ENCODE data around the gene IQCC.
"Not testable (repeated sequence)": the region's sequence is repeated elsewhere in the genome, so short reads cannot be mapped to it uniquely, and the experiment has no call there.

Gene IQCC

DNA sequence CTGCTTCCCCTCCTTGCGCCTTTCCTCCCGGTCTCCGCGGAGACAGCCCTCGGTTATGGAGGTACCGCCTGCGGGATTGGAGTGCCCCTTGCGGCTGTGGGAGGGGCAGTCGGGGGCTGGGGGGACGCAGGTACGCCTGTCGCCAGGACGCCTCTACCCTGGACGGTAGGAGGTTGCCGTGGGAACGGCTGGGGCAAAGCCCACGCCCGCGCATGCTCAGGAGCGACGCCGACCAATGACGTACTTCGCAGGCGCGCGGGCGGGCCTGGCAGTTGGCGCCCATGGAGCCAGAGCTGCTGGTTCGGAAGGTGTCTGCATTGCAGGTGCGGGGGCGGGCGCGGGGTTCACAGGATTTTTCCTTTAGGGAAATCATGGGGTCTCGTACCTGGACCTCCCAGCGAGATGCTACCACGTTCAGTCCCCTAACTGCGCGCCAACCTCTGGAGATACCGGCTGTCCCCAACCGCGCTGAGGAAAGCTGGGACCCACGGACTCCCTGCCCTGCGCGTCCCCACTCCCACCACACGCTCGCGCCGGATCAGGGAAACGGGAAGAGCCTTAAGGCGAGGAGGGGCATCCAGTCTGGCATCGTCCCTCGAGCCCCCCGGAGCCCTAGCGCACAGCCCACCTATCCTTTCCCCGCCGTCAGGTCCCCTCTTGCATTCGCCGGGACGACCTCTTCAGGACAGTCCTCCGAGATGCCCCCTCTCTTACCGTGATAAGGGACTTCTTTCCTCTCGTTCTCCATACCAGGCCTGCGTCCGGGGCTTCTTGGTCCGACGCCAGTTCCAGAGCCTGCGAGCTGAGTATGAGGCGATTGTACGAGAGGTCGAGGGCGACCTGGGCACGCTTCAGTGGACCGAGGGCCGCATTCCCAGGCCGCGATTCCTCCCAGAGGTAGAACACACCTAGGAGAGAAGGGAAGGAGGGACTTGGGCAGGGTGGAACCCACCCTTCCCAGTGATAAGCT is at the start of gene IQCC:
IQCC (plus strand) TSS at position 271 of the 970 bp plus-strand sequence; CDS start at position 282, 11 bp downstream.
- DNase-seq, result peak; percentile 74 to 81

DNA sequence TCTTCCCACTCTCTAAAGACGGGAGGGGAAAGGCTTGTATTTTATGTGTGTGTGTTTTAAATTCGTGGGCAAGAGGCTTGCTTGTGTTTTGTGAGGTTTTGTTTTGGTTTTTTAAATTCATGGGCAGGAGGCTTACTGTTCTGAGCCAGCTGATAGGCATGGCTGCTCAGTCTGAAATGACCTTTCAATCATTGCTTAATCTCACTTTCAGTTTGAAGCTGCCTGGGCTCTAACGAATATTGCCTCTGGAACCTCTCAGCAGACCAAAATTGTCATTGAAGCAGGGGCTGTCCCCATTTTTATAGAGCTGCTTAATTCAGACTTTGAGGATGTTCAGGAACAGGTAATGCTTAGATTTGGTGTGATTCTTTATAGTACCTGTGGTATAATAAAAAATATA is 46.3 kb upstream of the IQCC start:
- no peak for DNase-seq

DNA sequence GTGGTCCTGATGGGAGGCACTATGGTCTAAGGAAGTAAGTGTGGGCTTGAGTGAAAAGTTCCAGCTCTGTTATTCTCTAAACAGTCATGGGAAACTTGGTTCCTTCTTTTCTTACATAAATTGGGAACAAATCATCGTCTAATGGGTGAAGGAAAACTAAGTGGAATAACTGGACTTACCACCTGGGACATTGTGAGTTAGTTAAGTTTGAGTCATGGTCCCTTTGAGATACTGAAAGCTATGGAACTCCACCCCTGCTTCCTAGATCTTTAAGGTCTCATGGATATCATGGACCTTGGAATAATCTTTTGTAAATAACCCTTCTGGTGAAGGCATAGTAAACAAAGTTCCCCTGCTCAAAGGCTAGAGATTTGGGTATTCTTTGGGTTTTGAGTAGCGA is 42.1 kb upstream of the IQCC start:
- no peak for DNase-seq

DNA sequence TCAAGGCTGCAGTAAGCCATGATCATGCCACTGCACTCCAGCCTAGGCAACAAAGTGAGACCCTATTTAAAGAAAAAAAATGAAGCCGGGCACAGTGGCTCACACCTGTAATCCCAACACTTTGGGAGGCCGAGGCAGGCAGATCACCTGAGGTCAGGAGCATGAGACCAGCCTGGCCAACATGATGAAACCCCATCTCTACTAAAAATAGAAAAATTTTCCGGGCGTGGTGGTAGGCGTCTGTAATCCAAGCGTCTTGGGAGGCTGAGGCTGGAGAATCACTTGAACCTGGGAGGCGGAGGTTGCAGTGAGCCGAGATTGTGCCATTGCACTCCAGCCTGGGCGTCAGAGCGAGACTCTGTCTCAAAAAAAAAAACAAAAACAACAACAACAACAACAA is 39.8 kb upstream of the IQCC start:
- DNase-seq, result not testable (repeated sequence)

DNA sequence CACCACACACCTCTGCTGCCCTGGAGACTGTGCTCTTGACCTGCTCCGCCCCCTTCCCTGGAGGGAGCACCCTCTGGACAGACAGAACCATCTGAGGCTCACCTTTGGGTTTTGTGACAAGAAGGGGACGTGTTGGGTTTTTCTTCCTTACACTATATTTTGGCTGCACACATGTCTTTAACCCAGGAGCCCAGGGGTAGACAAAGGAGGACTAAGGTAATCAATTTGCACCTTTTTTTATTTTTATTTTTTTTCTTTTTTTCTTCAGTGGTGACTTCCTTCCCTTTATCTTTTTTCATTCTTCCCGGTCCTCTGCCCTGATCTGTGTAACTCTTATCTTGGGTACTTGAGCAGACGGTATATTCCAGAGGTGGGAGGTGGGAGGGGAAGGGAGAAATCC is 34.5 kb upstream of the IQCC start:
- DNase-seq, result no peak

DNA sequence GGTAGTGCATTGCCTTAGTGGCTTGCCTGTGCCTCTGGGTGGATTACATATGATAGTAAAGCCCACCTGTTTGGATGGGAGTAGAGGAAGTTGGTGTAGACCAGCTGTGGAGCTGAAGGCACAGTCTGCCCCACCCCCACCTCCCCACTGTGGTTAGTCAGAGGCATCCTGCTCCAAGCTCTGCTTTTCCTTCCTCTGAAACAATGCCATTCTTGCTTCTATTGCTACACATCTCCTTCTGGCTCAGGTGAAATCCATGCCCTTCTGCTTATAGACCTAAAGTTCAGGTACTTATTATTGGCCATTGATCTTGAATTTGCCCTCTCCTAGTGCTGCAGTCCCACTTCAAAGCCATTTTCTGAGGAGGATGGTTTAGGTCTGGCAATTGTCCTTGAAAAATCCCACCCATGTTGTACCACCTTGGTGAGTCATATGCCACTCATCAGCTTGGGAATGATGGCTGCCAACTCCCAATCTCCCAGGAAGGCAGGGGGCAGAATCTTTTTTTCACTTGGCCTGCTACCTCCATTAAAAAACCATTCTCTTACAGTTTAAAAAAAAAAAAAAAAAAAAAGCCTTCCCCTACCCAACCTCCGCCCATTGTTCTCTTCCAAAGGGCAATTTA is 32.7 kb upstream of the IQCC start:
- no peak for DNase-seq

DNA sequence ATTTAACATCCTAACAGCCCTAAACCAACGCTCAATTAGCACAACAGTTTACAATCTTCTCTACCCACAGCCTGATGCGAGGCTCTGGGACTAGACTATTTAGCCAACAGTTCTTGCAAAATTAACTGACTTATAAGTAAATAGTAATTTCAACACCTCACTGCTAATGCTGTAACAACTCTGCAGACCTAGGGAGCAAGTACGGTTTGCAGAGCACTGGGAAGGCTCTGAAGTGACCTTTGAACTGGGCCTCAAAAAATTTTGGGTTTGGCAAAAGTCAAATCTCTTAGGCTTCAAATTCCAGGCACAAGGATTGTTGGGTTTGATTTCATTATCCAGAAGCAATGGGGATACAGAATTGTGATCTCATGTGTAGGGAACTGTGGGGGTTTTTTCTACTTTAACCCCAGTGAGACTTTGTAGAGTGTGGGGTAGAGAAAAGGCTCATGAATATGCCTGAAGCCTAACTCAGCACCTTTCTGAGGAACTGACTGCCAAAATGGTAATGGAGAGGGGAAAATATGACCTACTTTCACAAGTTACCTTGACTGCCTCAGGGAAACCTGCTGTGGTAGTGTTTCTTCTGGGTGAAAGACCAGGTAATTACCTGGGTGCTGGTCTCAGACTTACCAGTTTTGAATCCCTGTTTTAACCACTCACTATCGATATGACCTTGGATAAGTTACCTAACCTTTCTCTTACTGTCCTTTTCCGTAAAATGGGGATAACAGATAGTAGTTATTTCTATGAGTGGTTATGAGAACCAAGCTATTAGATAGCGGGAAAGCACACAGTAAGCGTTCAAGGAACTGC is 26.9 kb upstream of the IQCC start:
- no peak for DNase-seq

DNA sequence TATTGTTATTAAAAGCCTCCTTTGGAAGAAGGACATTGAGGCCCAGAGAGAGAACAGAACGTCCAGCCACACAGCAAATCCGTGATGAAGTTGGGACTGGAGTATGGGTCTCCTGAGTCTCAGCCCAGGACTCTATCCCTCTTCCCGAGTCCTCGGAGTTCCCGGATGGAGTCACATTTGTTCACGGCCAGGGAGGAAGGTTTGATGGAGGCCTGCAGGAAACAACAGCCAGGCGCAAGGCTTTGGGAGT is 26.4 kb upstream of the IQCC start:
- no peak for DNase-seq

DNA sequence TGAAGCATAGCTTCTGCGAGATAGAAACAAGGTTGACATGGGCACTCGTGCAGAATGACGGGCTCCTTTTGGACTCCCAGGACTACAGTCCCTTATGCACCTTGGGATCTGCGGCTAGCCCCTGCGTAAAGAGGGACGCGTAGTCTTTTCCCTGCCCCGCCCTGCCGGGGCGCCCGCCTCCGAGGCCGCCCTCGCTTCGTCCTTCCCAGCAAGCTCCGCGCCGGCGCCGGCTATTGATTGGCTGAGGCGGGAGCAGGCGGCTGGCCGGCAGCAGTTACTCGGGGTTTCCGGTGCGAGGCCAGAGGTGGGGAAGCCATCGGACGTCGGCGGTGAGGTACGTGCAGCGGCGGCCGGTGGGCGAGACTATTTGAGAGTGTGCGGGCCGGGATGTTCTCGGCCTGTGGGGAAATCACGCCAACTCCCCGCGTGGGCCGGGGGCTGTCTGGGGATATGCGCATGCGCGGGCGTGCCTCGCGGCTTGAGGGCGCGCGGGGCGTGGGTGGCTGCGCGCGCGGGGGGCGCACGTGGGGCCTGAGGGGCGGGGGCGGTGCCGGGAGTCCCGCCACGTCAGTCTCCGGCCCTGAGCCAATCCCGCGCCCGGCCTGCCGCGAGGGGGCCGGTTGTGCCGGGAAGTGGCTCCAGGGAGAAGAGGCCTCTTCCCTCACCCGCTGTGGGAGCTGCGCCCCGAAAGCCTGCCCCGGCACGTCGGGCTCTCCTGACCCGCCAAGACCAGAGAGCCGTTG is 25.9 kb upstream of the IQCC start, which contains the start of gene TXLNA:
TXLNA (plus strand) TSS at position 233 of the 743 bp plus-strand sequence. CDS start 671 bp downstream, outside the sequence.
- DNase-seq, result peak; percentile 86 to 93

DNA sequence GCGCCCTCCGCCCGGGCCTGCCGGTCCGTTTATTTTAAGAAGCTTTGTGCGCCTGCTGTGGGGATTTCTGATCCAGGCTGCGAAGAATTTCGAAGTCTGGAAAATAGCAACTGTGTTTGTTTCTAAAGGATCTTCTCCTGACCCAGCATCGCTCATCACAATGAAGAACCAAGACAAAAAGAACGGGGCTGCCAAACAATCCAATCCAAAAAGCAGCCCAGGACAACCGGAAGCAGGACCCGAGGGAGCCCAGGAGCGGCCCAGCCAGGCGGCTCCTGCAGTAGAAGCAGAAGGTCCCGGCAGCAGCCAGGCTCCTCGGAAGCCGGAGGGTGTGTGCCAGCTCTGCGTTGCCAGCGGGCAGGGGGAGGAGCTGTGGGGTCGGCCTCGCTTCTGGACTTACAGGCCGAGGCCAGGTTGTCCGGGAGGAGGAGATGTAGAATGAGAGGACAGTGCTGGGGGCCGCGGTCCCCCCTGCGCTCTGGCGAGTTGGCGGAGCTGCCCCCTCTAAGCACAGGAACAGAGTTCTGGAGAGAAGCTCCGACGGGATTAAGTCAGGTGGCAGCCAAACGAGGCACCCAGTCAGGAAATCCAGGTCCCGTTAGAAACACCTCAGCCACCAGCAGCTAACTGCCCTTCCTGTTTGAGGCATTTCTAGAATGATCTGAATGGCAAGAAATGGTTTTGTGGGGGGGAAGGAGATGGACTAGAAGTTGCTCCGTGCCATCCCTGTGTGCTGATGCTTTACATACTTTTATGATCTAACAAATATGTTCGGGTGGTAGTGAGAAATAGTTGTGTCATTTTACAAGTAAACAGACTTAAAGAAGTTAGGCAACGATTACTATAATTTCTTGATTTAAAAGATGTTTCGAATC is 25.0 kb upstream of the IQCC start:
- peak in 1 of 2 donors; percentile 31 for DNase-seq

DNA sequence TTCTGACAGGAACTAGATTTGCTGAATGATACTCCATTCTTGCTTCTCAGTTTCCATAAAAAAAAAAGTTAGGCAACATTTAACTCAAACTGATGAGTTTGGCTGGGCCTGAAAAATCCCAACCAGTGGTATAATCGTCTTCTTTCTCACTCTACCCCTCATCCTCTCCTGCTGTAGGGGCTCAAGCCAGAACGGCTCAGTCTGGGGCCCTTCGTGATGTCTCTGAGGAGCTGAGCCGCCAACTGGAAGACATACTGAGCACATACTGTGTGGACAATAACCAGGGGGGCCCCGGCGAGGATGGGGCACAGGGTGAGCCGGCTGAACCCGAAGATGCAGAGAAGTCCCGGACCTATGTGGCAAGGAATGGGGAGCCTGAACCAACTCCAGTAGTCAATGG is 24.4 kb upstream of the IQCC start:
- DNase-seq, result no peak

DNA sequence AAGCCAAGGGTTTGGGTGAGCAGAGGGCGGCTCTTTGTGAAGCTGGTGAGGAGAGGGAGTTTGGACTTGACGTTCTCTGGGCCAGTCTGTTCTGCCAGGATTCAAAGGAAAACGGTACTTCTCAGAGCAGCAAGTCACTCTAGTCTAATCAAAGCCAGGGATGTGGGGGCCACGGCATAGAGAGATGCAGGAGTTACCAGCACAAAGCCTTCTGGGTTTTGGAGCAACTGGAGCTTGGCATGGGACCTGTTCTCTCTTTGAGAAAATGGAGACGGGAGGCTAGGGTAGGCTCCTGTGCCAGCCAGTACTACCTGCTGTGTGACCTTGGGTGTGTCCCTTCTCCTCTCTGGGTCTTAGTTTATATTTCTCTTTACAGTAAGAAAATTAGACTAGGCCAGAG is 23.9 kb upstream of the IQCC start:
- DNase-seq, result no peak

DNA sequence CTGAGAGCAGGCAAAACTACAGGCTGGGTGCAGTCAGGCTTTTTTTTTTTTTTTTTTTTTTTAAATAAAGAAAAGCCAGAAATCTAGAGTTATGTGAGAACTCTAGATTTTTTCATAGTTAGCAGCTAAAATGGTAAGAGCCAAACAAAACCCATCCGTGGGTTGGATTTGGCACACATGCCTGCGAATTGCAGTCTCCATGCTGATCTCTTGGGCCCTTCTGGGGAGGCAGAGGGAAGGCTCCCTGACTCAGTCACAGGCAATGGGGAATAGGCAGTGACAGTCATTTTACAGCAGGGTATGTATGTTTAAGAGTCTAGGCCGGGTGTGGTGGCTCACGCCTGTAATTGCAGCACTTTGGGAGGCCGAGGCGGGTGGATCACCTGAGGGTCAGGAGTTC is 23.4 kb upstream of the IQCC start:
- DNase-seq, result no peak

DNA sequence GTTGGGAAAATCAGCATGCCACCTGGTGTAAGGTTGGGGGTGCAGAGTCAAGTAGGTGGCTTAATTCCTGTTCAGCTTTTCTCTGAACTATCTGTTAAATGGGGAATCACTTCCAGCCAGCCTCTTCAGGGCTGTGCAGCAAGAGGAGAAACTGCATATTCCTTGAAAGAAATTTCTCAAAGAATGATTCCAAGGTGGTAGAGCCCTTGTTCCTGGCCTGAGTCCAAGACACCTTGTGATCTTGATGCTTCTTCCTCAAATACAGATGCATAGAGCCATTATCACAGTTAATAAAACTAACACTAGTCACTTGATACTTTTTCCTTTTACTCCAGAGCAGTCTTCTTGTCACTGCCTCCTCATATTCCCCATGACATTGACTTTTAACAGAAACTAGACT is 20.8 kb upstream of the IQCC start:
- no peak for DNase-seq

DNA sequence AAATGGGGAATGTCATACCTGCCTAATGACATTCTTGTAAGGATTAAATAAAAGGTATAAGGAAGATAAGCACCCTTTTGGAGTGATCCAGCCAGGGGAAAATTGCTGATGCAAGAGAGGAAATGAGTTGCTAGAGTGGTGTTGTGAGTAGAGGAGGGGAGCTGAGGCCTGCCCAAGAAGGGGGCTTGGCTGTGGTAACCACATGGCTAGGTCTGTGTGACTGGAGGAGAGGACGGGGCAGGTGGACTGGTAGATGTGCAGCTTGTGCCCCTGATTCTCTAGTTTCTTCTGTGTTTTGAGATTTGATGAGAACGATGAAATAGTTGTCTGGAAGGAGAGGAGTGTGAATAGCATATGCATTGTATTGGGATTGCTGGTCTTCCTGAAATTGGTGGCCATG is 19.4 kb upstream of the IQCC start:
- DNase-seq, result no peak

DNA sequence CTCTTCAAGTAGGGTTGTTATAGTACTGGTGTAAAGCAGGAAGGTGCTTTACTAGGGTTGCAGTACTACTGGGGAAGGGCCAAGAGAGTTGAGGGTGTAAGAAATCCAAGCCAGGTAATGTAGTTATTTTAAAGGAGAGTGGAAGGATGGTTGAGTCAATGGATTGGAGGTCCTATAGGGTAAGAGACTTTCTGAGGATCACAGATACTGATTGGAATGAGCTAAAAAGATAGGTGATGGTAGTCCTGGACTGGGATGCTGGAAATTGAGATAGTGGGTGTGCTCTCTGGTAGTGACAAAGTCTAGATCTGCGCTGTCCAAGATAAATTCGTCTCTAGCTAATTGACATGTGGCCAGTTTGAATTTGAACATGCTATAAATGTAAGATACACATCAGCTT is 19.0 kb upstream of the IQCC start:
- DNase-seq, result no peak

DNA sequence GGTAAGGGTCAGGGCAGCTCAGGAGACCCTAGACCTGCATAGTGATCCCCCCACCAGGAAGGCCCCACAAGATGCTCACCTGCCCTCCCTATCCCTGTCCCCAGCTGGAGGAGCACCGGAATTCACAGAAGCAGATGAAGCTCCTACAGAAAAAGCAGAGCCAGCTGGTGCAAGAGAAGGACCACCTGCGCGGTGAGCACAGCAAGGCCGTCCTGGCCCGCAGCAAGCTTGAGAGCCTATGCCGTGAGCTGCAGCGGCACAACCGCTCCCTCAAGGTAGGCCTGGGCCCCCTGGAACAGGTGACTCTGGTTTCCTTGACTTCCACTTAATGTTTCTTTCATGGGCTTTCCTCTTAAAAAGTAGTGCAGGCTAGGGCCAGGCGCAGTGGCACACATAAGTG is 17.6 kb upstream of the IQCC start:
- DNase-seq, result no peak

DNA sequence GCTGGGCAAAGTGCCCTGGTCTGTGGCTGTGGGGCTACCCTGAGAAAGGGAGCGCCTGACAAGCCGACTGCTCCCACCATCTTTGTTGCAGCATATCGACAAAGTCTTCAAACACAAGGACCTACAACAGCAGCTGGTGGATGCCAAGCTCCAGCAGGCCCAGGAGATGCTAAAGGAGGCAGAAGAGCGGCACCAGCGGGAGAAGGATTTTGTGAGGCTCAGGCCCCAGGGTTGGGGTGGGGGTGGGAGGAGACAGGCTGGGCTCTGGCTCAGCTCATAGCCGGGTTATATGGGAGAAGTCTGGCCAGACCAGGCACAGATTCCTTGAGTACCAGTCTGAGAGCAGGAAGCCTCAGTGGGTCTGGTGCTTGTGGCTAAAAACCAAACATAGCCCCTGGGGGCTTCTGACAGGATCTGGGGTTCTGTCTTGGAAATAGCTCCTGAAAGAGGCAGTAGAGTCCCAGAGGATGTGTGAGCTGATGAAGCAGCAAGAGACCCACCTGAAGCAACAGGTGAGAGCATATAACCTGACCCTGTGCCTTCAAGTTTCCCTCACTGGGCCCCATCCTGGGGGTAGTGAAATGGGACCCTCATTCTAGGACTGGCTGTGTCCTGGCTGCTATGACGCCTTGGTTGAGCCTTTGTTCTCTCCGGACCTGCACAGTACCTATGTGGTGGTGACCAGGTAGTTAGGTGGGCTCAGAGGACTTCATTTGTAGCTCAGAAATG is 13.1 kb upstream of the IQCC start:
- no peak for DNase-seq

DNA sequence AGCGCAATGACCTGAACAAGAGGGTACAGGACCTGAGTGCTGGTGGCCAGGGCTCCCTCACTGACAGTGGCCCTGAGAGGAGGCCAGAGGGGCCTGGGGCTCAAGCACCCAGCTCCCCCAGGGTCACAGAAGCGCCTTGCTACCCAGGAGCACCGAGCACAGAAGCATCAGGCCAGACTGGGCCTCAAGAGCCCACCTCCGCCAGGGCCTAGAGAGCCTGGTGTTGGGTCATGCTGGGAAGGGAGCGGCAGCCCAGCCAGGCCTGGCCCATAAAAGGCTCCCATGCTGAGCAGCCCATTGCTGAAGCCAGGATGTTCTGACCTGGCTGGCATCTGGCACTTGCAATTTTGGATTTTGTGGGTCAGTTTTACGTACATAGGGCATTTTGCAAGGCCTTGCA is 10.5 kb upstream of the IQCC start:
- no peak for DNase-seq

DNA sequence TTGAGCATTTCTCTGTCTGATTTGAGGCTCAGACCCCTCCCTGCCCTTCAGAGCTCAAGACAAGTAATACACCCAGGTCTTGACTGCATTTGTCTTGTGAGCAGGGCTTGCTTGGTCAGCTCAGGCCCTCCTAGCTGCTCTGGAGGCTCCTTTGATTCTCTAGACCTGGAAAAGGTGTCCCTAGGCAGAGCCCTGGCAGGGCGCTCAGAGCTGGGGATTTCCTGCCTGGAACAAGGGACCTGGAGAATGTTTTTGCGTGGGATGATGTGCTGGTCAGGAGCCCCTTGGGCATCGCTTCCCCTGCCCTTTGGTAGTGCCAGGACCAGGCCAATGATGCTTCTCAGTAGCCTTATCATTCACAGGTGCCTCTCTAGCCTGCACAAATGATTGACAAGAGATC is 9.9 kb upstream of the IQCC start:
- DNase-seq, result no peak
